Pancreas (tissue), 10 donors: ENCODE data around the gene BACH2. TPM values are rescaled to one million over a fixed set of nuclear protein-coding genes. Genes with fewer than 3 reads are reported as not detected.
"Not testable (repeated sequence)": the region's sequence is repeated elsewhere in the genome, so short reads cannot be mapped to it uniquely, and the experiment has no call there.

Experiments used
- ATAC-seq, 4 donors: fragments of 200-7000 bp; cut with Tn5 transposase; one replicate each; pipeline versions ENCODE4 v1.8.0 to v1.9.1; 2020; ENCODE audit warnings: mild to moderate bottlenecking in 4 of 4, moderate library complexity in 4 of 4
- DNase-seq, 6 donors: peaks; one replicate each; pipeline ENCODE4 v3.0.0-alpha.2; 2020
- FAIRE-seq: peaks from 2 replicates; lab custom pipeline; 2012; peaks lifted over from hg19 to GRCh38; lab: Jason Lieb, UNC
- H3K27ac ChIP-seq, 4 donors: fragments of 200-600 bp; sonication (generic); 1 replicate in 3 of 4; 2 replicates in 1 of 4; pipeline versions ENCODE4 v1.5.0 to v1.8.0; 2020
- H3K27me3 ChIP-seq, 4 donors: fragments of 200-600 bp; one replicate each; pipeline ENCODE4 v1.8.0; 2021
- H3K36me3 ChIP-seq, 3 donors: fragments of 200-600 bp; sonication (generic) in 1 of 3; one replicate each; pipeline versions ENCODE4 v1.5.0 to v1.8.0; 2020 to 2021
- H3K4me1 ChIP-seq, 3 donors: fragments of 200-600 bp; one replicate each; pipeline ENCODE4 v1.8.0; 2021
- H3K4me3 ChIP-seq, 4 donors: fragments of 200-600 bp; sonication (generic) in 2 of 4; one replicate each; pipeline versions ENCODE4 v1.5.0 to v1.8.0; 2020 to 2021
- H3K9me3 ChIP-seq, 4 donors: fragments of 200-600 bp; one replicate each; pipeline ENCODE4 v1.8.0; 2021
- WGBS, 2 donors: extraction: QIAGEN DNeasy Blood & Tissue Kit; methylation state at CpG; one replicate each; pipeline ENCODE4 v1.1.7; 2013; 5-methylcytosine and 5-hydroxymethylcytosine counted together
- intact Hi-C, 3 donors: fragments of 100-400 bp; cut with DNase I; formaldehyde crosslinking; loops; one replicate each; pipeline versions ENCODE4 v1.11.1 to v1.14.2; 2022
- polyA plus RNA-seq, 2 donors: library from polyadenylated mRNA; stranded (reverse); fragments of 200-250 nt; gene quantifications; one replicate each; pipeline ENCODE4 v1.2.3, GENCODE V29; 2013
- total RNA-seq, 6 donors: library from RNA; stranded (reverse); fragmentation: NEBNext Ultra II Directional in 4 of 6; extraction: Animal tissue kit (Norgen Biotek cat#: 25700) in 4 of 6; gene quantifications; one replicate each; pipeline versions ENCODE4 v1.2.1 to v1.2.4, GENCODE V29; 2021 to 2023
- TF ChIP-seq, protein P1 (sequence below), 4 donors: fragments of 200-600 bp; sonication (generic) in 3 of 4; IDR thresholded peaks; one replicate each; pipeline versions ENCODE4 v1.5.0 to v1.8.0; 2021; ENCODE audit warnings: antibody characterized with exemption in 4 of 4
- donor health status: healthy with polysubstance abuse.
- donor health status: DM: no; HTN: no; CAD: no; lungs with moderate emphysema.
- donor health status: DM: no; HTN: no; CAD: no.
- donor health status: control.
- donor health status: control.
- donor health status: Bipolar disorder and iron deficiency.
- donor health status: DM: yes; HTN: yes; CAD: no.
- donor health status: DM: no; HTN: no; CAD: no.
- donor health status: DM: no; HTN: no; CAD: no.
- donor health status: DM: yes; HTN: yes; CAD: no.

BACH2 gene
- total and polyA plus RNA-seq, 8 donors: 0.61 to 8.0 (median 4.9) TPM

GRCh38 chr6:90131614-90132423 lies 164.8 kb downstream of the BACH2 start:
- intact Hi-C loops: no loop called here
- Histone ChIP-seq H3K27ac (no peak overlapping the region), H3K27me3 (no peaks in the 10 kb centered on the region), H3K4me3 (no peak overlapping the region), H3K36me3 (no peaks in the 10 kb centered on the region), H3K4me1 (no peaks in the 10 kb centered on the region), H3K9me3 (no peaks in the 10 kb centered on the region)
- ATAC-seq (peak in 2 of 4 donors; percentile 24 to 30), FAIRE-seq (no peak), DNase-seq (no peak)
- 84 to 86% methylated on average over 7 of the region's 7 CpGs for WGBS, 2 donors
- TF ChIP-seq, protein P1, sequence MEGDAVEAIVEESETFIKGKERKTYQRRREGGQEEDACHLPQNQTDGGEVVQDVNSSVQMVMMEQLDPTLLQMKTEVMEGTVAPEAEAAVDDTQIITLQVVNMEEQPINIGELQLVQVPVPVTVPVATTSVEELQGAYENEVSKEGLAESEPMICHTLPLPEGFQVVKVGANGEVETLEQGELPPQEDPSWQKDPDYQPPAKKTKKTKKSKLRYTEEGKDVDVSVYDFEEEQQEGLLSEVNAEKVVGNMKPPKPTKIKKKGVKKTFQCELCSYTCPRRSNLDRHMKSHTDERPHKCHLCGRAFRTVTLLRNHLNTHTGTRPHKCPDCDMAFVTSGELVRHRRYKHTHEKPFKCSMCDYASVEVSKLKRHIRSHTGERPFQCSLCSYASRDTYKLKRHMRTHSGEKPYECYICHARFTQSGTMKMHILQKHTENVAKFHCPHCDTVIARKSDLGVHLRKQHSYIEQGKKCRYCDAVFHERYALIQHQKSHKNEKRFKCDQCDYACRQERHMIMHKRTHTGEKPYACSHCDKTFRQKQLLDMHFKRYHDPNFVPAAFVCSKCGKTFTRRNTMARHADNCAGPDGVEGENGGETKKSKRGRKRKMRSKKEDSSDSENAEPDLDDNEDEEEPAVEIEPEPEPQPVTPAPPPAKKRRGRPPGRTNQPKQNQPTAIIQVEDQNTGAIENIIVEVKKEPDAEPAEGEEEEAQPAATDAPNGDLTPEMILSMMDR (IDR thresholded peaks at IDR 0.05): no peak

DNA sequence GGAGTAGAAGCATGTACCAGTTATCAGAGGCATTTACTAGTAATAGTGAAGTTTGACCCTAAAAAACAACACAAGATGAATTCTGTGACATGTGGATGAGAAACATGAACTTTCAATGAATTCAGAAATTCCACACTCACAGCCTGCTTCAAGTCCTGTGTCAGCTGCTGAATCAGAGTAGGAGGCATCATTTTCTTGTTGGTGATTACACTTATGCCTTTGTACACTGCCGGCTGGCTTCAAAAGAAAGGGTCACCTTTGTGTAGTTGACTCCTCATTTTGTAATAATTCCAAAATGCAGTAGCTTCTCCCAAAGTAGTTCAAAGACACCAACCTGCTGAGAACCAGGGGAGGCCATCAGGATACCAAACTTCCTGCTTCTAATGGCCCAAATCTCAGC lies 165.5 kb downstream of the BACH2 start:
- Histone ChIP-seq H3K27me3 (no peaks in the 10 kb centered on the region), H3K4me3 (no peak overlapping the region), H3K27ac (no peak overlapping the region), H3K36me3 (no peaks in the 10 kb centered on the region), H3K9me3 (no peaks in the 10 kb centered on the region), H3K4me1 (no peaks in the 10 kb centered on the region)
- ATAC-seq (no peak), DNase-seq (no peak), FAIRE-seq (no peak)
- intact Hi-C loops: no loop called here
- 76 to 77% methylated on average over 1 of the region's 1 CpG for WGBS, 2 donors
- TF ChIP-seq, protein P1 (IDR thresholded peaks at IDR 0.05): no peak

DNA sequence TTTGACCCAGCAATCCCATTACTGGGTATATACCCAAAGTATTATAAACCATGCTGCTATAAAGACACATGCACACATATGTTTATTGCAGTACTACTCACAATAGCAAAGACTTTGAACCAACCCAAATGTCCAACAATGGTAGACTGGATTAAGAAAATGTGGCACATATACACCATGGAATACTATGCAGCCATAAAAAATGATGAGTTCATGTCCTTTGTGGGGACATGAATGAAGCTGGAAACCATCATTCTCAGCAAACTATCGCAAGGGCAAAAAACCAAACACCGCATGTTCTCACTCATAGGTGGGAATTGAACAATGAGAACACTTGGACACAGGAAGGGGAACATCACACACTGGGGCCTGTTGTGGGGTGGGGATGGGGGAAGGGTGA lies 168.0 kb downstream of the BACH2 start:
- H3K27me3 ChIP-seq, H3K36me3 ChIP-seq, H3K4me3 ChIP-seq, H3K4me1 ChIP-seq, ATAC-seq, FAIRE-seq, H3K9me3 ChIP-seq, intact Hi-C loops, H3K27ac ChIP-seq, DNase-seq: not testable (repeated sequence)
- 83 to 86% methylated on average over 2 of the region's 2 CpGs for WGBS, 2 donors

DNA sequence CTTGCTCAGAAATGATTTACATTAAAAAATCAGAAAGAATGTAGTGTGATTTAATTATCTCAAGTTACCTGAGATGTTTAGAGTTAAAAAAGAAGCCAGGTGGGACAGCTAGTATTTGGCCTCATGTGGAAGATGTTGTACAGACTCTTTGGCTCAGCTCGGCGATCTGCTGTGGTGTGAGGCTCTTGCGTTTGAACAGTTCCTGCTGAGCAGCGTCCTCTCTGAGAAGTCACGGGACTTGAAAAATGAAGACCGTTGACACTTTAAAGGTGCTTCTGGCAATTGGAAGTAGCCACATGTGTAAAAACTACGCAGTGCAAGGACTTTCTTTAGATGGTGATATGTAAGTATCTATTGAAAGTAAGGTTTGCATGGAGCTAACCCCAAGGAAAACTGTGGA lies 169.0 kb downstream of the BACH2 start:
- Histone ChIP-seq H3K4me1 (no peaks in the 10 kb centered on the region), H3K9me3 (no peaks in the 10 kb centered on the region), H3K27ac (no peak overlapping the region), H3K36me3 (no peaks in the 10 kb centered on the region), H3K27me3 (no peaks in the 10 kb centered on the region), H3K4me3 (no peak overlapping the region)
- FAIRE-seq: no peak
- intact Hi-C loops: no loop called here
- no peak for DNase-seq
- 87 to 93% methylated on average over 7 of the region's 7 CpGs for WGBS, 2 donors
- ATAC-seq: no peak
- TF ChIP-seq, protein P1 (IDR thresholded peaks at IDR 0.05): no peak

DNA sequence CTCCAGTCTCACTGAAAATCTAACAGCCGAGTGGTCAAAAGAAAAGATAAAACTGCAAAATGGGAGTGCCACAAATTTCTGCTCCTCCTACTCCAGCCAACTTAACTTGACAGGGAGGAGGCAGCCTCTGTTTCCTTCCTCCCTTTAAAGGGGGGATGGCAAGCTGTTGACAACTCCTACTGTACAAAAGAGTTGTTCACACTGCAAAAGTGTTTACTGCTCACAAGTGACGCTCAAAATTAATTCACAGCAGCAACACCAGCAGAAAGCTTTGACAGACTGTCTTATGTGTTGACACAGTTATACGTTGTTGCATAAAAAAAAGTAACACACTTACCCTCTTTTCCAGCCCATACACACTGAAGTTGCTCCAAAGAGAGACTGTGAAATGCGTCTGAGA lies 169.8 kb downstream of the BACH2 start:
- no peaks in the 10 kb centered on the region for H3K36me3 ChIP-seq
- no peak overlapping the region for H3K4me3 ChIP-seq
- WGBS, 2 donors: 75 to 77% methylated on average over 4 of the region's 4 CpGs
- TF ChIP-seq, protein P1 (IDR thresholded peaks at IDR 0.05): no peak
- no peak overlapping the region for H3K27ac ChIP-seq
- no peak for FAIRE-seq
- H3K9me3 ChIP-seq: no peaks in the 10 kb centered on the region
- DNase-seq: no peak
- H3K4me1 ChIP-seq: no peaks in the 10 kb centered on the region
- intact Hi-C loops: no loop called here
- no peak for ATAC-seq
- no peaks in the 10 kb centered on the region for H3K27me3 ChIP-seq
